Cardiac septum (tissue), 1 donor: ENCODE measurements around the gene AP2A2. TPM values are rescaled to one million over a fixed set of nuclear protein-coding genes. Genes with fewer than 3 reads are reported as not detected.

Experiments used
- DNase-seq: peaks from one replicate; pipeline ENCODE4 v3.0.0-alpha.2; 2020; ENCODE audit warnings: low spot score
- intact Hi-C: fragments of 100-400 bp; cut with DNase I; formaldehyde crosslinking; loops from one replicate; pipeline ENCODE4 v1.14.0; 2022
- total RNA-seq: library from RNA; stranded (reverse); fragmentation: NEBNext Ultra II Directional; extraction: Animal tissue kit (Norgen Biotek cat#: 25700); gene quantifications from one replicate; pipeline ENCODE4 v1.2.1, GENCODE V29; 2021
- donor health status: DM: no; HTN: no; CAD: no.

Gene AP2A2
- total RNA-seq, 1 donor from 2014 or later = 40.3 TPM

DNA sequence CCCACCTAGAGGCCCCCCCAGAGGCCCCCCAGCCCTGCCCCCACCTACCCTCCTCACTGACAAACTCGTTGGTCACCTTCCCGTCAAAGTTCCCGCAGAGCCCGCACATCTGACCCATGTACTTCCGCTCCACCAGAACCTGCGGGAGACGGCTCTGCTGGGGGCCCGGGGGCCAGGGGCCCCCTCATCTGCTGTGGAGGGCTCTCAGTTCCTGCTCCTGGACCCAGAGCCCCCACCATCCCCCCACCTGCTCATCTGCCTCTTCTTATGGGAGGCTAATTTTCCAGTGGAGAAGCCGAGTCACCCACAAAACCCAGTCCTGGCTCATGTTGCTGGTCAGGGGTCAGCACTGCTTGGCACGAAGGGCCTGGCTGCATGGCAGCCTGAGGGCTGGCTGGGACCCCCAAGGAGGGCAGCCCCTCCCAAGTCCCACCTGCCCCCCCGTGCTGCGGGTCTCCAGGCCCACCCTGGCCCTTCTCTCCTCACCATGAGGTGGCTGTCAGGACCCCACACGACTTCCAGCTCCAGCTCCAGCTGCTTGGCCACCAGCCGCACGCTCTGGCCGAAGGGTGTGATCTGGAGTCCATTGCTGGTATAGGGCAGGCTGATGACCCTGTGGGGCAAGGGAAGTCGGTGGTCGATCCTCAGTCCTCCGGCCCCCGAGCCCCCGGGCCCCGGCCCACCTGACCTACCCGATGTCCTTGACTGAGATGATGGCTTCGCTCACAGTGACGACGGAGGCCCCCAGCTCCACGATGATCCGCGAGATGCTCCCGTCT lies 105.6 kb downstream of the AP2A2 start:
- intact Hi-C loops = no loop called here
- DNase-seq = no peak

DNA sequence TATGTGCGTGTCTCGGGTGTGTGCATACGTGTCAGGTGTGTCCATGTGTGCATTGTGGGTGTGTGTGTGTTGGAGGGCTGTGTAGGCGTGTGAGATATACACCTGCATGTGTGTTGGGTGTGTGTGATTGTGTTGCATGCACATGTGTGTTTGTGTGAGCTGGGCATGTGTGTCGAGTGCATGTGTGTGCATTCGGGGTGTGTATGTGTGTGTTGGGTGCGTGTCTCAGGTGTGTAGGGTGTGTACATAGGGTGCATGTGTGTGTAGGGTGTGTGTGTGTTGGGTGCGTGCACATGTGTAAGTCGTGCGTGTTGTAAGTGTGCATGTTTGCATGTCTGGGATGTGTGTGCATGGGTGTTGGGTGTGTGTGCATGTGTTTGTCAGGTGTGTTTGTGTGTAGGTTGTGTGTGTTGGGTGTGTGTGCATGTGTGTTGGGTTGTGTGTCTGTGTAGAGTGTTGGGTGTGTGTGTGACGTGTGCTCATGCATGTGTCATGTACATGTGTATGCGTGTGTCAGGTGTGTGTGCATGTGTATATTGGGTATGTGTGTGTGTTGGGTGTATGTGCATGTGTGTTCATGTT lies 106.7 kb downstream of the AP2A2 start:
- intact Hi-C loops = no loop called here
- DNase-seq = no peak

DNA sequence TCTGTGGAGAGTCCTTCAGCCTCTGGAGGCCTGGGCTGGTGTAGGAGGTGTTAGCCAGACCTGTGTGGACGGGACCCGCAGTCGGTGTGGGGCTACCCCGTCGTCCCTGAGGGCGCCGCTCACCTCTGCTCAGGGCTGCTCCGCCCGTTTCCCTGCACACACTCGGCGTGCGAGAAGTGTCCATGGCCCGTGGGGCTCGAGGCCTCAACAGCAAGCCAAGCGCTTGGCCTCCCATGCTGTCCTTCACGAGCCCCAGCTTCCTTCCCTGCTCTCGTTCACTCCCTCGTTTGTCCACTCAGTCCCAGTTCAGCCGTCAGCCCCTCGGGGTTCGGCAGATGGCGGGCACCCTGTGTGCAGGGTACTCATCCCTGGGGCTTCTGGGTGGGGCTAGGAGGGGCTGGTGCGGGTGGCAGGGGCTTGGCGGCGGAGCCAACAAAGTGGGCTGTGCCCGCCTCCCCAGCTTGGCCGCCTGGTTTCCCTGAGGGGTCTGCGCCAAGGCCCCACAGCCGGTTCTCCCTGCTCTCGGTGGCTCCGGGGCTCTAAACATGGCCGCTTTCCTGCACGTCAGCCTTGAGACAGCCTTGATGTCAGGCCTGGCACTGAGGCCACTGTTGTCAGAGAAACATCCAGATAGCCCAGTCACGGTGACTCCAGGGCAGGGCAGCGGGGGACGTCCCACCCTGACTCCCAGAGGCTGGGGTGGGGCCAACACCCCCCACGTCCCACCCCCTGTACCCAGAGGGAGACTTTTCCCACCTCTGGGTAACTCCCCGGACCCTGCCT lies 107.5 kb downstream of the AP2A2 start:
- no peak for DNase-seq
- intact Hi-C loops = no loop called here

DNA sequence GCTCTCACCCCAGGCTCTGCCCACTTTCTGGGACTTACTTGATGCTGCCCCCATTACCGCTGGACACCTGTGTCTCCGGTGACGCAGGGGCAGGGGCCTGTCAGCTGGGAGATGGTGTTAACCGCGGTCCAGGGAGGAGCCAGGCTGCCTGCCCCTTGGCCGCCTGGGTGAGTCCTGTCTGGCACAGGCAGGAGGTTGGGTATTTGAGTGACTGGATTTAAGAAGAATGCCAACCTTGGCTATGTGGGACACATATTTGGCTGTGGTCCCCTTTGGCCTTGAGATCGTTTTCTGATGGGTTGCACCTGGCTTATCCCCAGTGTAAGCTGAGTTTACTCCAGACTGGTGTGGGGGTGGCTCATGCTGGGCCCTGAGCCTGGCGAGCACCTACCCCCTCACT lies 108.3 kb downstream of the AP2A2 start:
- DNase-seq = no peak
- intact Hi-C loops = no loop called here

DNA sequence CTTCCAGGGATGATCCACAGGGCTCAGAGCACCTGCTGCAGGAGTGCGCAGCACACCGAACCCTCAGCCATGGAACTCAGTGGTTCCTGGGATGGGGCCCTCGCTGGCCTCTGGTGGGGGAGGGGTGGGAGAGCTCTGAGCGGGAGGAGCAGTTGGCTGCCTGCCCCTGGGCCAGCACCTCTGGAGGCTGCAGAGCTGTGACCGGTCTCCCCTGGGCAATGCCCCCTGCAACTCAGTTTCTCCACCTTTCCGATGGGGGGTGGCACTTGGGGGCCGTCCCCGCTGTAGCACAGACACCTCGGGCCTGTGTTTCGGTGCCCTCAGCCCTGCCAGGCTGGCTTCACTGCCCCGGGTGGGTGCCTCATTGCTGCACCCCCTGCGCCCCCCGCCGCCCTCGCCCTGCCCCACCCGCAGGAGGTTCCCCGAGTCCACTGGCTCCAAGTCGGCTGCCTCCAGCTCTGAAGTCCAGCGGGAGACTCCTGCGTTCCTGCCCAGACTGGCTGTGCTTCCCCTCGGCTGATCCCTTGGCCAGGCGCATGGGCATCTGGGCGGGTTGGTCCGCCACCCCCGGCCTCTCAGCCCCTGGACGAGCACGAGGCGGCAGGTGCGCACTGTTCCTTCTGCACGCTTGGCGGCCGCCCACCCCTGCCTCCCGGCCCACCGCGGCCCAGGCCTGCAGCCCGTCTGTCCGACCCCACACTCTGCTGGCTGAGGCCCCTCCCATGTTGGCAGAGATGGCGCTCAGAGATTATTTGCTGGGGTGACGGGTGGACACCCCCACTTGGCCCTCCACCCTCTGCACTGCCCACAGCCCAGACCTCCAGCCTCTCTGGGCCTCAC lies 109.0 kb downstream of the AP2A2 start:
- intact Hi-C loops = no loop called here

DNA sequence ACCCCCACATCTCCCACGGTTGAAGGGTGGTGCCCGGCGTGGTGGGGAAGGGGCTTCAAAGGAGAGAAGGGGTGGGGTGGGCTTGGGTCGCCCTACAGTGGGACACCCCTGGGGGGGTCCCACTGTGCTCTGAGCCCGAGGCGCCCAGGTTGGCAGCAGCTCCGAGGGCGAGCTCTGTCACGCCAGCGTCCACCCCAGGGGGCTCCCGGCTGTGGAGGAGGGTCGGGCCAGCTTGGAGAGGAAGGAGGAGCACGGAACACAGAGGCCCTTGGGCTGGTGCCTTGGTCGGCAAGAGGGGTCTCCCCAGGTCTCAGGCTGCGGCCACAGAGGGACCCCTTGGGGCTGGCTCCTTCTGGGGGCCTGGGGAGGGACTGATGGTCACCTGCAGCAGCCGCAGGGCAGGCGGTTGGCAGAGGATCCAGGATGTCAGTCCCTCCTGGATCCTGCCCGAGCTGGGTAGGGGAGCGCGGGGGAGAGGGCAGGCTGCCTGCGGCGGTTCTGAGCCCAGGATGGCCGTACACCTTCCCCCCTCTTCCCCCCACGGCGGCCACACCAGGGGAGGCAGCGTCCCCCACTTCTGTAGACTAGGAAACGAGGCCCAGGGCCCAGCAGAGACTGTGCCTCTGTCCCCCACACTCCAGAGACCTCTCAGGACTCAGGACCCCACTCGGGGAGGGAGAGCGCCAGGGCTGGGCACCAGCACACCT lies 110.1 kb downstream of the AP2A2 start:
- intact Hi-C loops = no loop called here
- no peak for DNase-seq

More for the DNA sequence above, 109.0 kb downstream of the AP2A2 start:
- no peak for DNase-seq

DNA sequence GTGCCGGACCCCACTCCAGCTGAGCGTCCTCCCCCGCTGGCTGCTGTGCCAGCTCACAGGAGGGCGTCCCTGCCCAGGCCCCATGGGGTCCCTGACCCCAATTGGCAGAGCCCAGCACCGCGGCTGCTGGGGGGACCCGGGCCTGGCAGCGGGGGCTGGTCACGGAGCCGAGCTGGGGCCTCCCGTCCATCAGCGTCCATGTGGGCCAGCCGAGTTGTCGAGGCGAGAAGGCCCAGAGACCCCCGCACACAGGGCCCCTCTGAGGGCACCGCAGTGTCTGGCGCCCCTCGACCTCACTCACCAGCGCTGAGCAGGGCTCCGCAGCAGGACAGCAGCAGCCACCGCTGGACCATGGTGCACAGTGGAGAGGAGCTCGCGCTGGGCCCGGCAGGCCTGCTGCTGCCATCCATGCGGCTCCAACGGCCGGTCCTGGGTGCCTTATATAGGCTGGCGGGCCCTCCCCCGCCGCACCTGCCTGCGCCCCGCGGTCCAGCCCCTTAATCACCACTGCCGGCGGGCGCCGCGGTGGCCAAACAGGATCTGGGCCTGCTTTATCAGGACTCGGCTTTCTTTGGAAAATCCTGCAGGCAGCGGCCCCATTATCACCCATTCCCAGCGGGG lies 110.7 kb downstream of the AP2A2 start, which contains the start of gene MUC6:
Gene MUC6, minus strand, starts transcription at position 416 of the 621 bp plus-strand sequence. Its CDS starts 63 bp downstream, at position 353.
- no peak for DNase-seq
- intact Hi-C loops = no loop called here

DNA sequence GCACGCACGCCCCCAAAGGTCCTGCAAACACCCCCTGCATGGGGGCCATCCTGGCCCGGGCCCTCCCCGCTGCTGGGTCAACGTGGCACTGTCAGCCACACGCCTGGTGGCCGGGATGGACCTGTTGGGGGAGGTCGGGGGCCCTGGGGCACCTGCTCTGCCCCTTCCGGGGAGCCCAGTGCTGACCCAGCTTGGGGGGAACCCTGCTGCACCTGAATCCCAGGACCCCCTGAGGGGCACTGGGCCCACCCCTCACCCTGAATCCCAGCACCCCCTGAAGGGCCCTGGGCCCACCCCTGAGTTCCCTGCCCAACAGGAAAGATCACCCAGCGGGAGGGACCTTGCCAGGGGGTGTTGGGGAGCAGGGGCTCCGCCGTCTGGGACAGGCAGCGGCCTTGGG lies 111.3 kb downstream of the AP2A2 start:
- intact Hi-C loops = no loop called here
- DNase-seq = no peak

DNA sequence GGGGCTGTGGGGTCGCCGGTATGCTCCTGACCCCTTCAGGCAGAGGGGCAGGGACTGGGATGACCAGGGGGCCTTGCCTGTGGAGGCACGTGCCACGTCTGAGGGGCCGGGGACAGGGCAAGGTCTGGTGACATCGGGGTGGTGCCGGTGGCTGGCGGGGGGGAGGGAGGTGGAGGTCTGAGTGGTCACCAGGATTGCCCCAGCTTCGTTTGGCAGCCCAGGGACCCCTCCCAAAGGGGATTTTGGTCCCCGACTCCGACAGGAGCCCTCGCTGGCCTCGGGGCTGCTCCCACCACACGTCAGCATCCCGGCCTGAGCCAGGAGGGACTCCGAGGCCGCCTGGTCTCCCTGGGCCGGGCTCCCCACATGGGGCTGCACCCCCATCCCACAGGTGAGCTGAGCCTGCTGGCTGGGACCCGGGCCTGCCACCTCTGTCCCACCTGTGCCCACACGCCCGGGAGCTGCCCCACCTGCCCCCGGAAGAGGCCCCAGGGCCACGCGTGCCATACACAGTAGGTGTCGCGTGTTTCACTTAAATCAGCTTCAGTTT lies 111.9 kb downstream of the AP2A2 start:
- DNase-seq = no peak
- intact Hi-C loops = no loop called here

DNA sequence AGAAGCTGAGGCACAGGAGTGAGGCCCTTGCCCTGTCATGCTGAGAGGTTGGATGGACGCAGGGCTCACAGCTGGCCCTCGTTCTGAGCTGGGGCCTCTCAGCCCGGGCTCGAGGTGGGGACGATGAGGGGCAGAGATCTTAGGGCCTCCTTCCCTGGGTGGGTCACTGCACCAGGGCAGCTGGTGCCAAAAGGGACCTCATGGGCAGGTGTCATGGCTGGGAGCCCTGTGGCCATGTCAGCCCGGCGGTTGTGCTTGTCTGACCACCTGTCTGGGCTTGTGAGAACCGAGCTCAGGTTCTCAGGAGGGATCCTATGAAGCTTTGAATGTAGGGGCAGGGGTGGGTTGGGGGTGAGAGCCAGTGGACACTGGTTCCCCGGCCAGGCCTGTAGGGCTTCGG lies 112.7 kb downstream of the AP2A2 start:
- intact Hi-C loops = no loop called here
- DNase-seq = no peak

DNA sequence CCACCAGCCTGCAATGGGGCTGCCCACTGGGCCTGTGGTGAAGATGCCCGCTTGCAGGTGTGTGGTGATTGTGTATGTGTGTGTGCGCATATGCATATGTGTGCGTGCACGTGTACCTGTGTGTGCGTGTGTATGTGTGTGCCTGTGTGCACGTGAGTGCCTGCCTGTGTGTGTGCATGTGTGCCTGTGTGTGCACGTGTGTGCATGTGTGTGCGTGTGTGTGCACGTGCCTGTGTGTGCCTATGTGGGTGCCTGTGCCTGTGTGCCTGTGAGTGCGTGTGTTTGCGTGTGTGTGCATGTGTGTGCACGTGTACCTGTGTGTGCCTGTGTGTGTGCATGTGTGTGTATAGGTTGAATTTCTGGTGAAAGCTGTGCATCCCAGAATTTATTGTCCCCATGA lies 113.3 kb downstream of the AP2A2 start:
- DNase-seq = no peak
- intact Hi-C loops = no loop called here

DNA sequence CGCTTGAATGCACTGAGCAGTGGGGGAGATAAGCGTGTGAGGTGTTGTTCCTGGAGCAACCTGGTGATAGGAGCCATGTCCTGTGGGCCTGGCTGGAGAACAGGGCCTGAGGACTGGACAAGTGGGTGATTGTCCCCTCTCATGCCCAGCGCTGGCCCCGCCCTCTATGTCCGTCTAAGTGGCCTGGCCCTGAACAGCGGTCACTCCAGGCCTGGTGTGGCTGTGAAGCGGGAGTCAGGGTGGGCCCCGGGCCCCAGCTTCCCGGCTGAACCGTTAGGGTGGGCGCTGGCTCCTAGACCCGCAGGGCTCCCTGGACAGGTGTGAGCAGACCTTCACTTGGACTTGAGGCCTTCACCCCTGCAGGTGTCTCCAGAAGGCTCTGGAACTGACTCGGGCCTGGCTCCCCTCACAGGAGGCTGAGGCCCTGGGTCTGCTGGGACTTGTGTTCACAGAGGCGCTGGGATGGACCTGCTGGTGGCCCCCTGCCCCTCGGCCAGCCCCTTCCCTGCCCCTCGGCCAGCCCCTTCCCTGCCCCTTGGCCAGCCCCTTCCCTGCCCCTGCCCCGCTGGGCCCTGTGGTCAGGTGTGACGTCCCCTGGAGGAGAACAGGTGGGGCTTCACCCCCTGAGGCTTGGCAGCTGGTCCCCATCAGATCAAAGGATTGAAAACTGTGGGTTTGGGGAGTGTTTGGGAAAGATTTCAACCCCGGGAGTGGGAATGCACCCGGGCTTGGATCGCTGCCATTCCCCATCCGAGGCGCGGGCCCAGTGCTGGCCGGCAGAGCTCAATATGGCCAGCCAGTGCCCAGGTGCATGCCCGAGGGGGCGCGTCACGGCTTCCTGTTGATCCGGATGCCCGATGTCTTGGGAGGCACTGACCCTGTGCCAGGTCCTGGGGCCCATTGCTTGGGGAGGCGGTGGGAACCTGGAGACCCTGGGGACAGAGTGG lies 114.1 kb downstream of the AP2A2 start:
- no peak for DNase-seq
- intact Hi-C loops = no loop called here

DNA sequence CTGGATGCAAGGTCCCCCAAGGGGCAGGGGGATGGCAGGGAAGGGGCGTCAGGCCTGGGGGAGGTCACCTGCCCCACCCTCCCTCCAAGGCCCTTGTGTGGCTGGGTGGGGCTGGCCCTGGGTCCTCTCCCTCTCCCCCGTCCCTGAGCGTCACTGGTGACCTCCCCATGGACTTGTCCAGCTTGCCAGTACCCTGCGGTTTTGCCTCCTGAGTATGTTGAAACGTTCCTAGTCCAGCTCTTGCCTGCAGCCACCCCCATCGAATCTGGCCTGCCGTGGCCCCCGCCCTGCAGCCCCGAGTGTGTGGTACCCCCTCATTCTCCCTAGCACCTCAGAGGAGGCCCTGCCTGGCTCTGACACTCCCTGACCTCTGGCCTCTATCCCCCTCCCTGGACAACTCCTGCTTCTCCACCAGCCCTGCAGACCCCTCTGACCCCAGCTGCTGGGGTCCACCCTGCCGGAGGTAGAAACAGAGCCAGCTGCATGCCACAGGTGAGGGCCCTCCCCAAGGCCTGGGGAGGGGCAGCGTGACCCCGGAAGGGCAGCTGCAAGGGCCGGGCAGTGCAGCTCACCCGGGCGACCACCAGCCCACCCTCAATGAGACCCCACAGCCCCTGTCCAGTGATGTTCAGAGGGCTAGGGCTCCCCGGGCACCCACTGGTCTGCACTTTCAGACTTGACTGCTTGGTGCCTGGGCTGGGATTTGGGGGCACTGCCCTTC lies 114.9 kb downstream of the AP2A2 start:
- intact Hi-C loops = no loop called here
- DNase-seq = no peak

DNA sequence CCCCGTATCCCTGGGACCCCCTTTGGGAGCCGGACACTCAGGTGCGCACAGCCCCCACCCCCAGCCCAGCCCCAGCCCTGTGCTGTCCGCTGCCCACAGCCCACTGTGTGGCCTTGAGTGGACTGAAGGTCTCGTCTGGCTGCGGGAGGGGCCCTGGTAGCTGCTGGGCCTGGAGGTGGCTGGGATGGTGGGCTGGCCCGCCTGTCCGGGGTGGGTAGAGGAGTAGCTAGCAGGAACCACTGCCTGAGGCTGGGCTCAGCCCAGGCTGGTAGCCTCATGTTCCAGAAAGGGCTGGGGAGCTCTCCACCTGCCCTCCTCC lies 115.4 kb downstream of the AP2A2 start:
- no peak for DNase-seq
- intact Hi-C loops = no loop called here

DNA sequence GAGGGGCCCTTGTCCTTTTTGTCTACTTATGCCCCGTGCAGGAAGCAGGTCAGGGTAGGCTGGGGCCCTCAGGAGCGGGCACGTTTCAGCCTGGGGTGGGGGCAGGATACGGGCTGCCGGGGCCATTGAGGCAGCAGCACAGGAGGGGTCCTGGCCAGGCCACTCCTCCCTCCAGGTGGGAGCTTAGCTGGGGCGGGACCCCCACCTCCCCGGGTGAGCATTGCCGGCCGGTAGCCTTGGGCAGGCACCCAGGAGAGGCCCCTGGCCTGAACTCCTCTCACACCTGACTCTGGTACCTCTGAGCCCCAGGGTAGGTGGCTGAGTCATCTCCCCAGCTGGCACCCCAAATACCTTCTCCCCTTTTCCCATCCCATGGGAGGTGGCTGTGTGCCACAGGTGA lies 115.8 kb downstream of the AP2A2 start:
- DNase-seq = no peak
- intact Hi-C loops = no loop called here

DNA sequence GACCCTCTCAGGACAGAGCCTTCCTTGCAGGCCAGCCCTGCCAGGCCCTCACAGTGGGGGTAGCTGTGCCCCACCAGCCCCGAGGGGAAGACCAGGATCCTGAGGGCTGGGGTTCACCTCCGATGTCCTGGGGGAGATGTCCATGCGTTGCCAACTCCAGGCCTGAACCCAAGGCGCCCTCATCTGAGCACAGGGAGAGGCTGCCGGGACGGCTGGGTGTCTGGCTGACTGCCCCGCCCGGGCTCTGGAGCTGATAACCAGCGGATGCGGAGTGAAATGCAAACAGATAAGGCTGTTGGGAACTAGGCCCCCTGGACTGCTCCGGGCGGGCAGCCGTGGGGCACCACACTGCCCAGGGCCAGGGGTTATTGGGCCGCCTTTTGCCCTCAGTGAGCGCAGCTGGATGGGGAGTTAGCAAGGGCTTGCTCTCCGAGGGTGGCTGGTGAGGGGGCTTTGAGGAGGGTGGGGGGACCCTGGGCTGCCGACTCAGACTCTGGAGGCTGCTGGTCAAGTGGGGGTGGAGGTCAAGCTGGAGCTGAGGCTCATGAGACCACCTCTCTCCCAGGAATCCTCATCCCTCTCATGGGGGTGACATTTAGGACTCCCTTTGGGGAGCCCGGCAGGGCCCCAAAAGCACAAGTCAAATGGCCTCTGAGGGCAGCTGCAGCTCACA lies 116.4 kb downstream of the AP2A2 start:
- no peak for DNase-seq
- intact Hi-C loops = no loop called here
